A204.1 (cell line): Measurements from ENCODE around the gene DNAJC1.

Experiments used
- FAIRE-seq: peaks from 2 replicates; lab custom pipeline; 2012; peaks lifted over from hg19 to GRCh38; lab: Jason Lieb, UNC

DNAJC1 gene

DNA sequence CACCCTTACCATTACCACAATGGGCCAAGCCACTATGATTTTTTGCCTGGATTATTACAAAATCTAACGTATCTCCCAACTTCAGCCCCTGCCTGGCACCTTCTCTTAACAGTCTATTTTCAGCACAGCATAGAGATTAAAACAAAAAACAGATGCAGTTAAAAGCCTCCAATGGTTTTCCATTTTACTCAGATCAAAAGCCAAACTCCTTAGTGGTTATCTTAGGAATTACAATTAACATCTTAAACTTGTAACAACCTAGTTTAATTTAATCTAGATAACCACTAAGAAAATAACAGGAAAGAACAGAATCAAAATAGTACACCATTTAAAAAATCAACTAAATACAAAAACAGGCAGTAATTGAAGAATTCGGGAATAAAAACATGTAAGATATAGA, 43.5 kb downstream of the DNAJC1 start:
- FAIRE-seq, result no peak

DNA sequence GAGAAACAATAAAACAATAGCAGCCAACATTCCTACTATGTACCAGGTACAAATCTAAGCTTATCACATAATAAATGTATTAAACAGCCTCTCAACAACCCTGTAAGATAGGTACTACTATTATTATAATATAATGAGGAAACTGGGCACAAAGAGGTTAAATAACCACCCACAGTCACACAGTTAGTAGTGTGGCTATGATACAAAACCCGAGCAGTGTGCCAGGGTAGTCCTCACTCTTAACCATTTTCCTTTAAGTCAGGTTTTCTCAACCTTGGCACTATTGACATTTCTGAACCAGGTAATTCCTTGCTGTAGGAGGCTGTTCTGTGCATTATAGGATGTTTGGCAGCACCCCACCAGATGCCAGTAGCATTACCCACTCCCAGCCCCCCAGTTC, 48.8 kb downstream of the DNAJC1 start:
- no peak for FAIRE-seq

DNA sequence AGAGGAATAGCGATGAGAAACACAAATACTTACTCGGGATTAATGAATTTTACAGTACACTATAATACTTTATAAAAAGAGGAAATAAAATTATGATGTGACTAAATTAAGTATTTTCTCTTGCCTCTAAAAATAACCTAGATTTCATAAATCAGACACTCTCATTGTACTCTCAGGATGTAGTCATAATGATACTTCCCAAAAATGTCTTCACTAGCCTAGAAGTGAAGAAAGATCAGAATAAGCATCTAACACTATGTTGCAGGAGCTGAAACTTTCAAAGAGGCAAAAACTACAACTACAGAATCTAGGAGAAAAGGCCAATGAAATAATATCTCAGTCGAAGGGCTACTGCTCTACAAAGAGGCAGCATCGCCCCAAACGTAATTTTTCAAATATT, 49.4 kb downstream of the DNAJC1 start:
- no peak for FAIRE-seq

DNA sequence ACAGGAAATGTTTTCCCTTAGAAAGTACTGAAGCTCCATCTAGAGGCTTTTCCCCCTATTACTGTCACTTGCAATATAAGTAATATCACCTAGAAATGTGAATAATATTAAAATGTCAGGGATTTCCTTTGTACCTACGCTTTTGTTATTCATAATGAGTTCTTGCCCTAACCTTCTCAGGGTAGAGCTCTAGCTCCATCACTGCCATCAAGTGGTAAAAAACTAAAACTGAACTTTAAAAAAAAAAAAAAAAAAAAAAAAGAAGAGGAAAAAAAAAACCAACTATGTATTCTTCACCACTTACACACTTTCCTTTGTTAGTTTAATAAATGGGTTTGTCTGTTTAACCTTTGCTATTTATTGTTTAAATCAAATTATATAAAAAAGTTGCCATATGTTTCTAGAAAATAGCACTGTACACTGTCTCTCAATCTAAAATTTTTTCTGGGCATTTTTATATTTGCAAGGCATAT, 49.9 kb downstream of the DNAJC1 start:
- FAIRE-seq, result peak; percentile 94

GRCh38 chr10:21950566-21950965, 53.0 kb downstream of the DNAJC1 start:
- FAIRE-seq, result no peak

- no peak for FAIRE-seq
Measured at GRCh38 chr10:21946946-21947345, 56.6 kb downstream of the DNAJC1 start.

- no peak for FAIRE-seq
Measured at GRCh38 chr10:21944727-21945386, 58.7 kb downstream of the DNAJC1 start.

DNA sequence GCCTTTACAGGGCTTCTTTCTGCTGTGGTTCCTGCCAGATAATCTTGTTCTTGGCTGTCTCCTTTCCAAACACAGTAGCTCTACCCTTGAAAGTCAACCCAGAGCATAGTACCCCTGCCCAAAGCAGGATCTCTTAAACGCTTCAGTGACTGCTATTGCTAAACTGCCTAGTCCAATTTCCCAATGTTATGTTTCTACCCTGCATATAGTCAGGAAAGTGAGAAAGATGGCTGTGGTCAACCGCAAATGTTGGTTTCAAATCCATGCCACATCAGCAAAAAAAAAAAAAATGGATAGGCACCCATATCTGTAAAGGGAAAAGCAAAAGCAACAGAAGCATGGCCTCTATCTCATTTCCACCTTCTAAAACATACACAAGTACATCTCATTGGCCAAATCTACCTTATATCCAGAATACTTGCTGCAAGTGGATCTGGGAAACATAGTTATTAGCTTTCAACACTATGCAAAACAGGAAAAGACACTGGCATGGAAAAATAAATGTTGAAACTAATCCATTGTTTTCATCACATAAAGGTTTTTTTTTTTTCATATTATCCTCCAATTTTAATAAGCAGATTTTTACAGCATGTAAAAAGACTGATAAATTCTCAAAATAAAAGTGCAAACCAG, 59.8 kb downstream of the DNAJC1 start:
- no peak for FAIRE-seq

DNA sequence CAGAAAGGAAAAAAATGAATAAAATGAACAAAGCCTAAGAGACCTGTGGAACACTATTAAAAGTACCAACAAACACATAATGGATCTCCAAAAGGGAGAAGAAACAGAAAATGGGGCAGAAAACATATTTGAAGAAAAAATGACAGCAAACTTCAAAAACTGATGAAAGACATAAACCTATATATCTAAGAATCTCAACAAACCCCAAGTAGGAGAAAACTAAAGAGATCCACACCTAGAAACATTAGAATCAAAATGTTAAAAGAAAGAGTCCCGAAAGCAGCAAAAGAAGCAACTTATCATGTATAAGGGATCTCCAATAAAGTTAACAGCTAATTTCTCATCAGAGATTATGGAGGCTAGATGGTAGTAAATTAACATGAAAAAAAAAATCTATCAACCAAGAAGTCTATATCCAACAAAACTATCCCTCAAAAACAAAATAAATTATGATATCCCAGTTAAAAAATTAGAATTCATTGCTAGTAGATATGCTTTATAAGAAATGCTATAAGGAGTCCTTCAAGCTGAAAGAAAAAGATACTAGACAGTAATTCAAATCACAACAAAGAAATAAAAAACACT, 68.0 kb downstream of the DNAJC1 start:
- no peak for FAIRE-seq

DNA sequence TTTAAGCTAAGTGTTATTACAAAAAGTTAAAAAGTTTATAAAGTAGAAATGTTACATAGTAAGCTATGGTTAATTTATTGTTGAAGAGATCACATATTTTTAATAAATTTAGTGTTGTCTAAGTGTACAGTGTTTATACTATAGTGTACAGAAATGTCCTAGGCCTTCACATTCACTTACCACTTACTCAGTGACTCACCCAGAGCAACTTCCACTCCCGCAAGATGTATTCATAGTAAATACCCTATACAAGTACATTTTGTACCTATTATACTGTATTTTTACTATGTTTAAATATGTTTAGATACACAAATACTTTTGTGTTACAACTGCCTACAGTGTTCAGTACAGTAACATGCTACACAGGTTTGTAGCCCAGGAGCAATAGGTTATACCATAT, 69.2 kb downstream of the DNAJC1 start:
- no peak for FAIRE-seq

GRCh38 chr10:21929070-21929469, 74.5 kb downstream of the DNAJC1 start:
- FAIRE-seq, result no peak

DNA sequence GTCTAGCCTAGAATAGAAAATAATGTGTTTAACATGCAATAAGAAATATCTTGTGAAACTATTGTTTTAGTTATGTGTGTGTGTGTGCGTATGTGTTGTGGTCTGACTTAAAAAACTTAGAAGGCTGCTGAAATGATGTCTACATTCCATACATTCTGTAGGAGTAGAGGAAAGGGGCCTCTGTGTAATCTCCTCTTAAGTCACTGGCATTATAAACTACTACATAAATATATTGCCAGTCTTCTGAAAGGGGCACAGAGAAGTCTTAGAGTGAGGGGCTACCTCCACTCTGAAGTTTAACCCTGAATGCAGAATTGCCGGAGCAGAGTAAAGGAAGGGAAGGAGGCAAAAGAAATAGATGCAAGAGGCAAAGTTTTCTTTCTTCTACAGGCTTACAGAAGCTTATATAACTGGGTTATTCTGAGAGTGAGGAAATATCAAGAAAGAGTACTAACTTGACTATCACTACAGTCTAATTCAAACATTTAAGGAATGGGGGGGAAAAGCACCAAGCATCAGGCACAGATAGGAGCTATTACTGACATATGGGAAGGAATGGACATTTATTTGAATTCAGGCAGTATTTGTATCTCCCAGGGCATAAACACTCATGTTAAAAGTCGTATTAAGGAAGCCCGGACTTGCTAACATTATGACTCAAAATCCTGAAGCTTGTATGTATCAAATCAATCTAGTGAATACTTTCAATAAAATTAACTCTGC, 75.7 kb downstream of the DNAJC1 start:
- no peak for FAIRE-seq

- no peak for FAIRE-seq
Measured at GRCh38 chr10:21926949-21927348, 76.6 kb downstream of the DNAJC1 start.

GRCh38 chr10:21926358-21926925, 77.1 kb downstream of the DNAJC1 start:
- FAIRE-seq, result no peak

DNA sequence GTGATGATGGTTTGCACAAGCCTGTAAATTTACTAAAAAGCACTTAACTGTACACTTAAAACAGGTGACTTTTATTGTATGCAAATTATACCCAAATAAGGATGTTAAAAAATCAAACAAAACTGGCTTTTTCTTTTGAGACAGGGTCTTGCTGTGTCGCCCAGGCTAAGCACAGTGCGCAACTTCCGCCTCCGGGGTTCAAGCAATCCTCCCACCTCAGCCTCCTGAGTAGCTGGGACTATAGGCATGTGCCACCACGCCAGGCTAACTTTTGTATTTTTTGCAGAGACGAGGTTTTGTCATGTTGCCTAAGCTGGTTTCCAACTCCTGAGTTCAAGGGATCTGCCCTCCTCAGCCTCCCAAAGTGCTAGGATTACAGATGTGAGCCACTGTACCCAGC, 77.7 kb downstream of the DNAJC1 start:
- FAIRE-seq, result no peak

DNA sequence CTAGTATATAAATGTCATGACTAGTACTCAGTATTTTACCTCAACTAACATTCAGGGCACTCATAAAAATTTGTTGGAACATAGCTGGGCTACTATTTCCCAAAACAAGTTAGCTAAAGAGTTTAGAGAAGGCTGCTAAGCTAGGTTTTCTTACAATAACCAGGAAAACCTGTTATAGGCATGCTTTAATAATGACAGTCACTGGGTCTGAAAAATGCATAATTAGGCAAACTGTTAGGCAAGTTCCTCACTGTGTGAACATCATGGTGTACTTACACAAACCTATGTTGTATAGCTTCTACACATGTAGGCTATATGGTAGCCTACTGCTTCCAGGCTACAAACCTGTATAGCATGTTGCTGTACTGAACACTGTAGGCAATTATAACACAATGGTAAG, 79.0 kb downstream of the DNAJC1 start:
- no peak for FAIRE-seq

GRCh38 chr10:21920633-21921032, 82.9 kb downstream of the DNAJC1 start:
- no peak for FAIRE-seq

- no peak for FAIRE-seq
Measured at GRCh38 chr10:21919906-21920305, 83.6 kb downstream of the DNAJC1 start.

- FAIRE-seq, result no peak
Measured at GRCh38 chr10:21919117-21919516, 84.4 kb downstream of the DNAJC1 start.

DNA sequence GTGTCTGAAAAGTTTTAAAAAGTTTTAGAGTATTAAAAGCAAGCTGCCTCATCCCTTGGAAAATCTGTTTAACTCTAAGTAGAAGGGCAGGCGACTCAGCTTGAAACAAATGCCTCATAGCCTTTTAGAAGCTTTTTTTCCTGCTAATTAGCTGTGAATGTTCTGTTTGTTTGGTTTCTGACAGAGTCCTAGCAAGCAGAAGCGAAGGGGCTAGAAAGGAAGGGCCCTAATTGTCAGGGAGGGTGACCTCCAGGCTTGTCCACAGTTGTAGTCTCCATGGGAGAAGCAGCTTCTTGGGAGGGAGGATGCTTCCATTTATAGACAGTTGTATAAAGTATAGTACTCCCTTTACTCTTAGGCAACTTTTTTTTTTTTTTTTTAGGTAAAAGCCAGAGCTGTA, 90.9 kb downstream of the DNAJC1 start:
- no peak for FAIRE-seq

DNA sequence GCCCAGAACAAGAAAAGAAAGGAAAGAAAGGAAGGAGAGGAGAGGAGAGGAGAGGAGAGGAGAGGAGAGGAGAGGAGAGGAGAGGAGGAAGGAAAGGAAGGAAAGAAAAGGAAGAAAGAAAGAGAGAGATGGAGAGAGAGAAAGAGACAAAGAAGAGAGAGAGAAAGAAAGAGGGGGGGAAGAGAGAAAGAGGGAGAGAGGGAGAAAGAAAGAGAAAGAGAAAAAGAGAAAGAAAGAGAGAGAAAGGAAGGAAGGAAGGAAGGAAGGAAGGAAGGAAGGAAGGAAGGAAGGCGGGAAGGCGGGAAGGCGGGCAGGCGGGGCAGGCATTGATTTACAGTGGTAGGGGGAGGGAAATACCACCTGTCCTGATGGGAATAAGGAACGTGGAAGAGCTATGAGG, 92.7 kb downstream of the DNAJC1 start:
- no peak for FAIRE-seq

DNA sequence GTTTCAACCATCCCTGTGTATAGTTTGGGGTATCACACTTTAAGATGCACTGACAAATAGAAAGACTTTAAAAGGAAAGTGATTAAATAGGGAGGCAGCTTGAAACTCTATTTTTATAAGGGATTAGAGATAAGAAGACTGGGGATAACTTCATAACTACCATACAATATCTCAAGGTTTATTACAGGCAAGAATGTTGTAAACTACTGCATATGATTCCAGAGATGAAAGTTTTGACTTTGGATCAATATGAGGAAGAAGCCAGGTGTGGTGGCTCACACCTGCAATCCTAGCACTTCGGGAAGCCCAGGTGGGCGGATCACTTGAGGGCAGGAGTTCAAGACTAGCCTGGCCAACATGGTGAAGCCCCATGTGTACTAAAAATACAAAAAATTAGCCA, 96.1 kb downstream of the DNAJC1 start:
- no peak for FAIRE-seq

- FAIRE-seq, result no peak
Measured at GRCh38 chr10:21904930-21905329, 98.6 kb downstream of the DNAJC1 start.
